OCI-LY3 (cell line): ENCODE data around the gene PACS2.
"Not testable (repeated sequence)": the region's sequence is repeated elsewhere in the genome, so short reads cannot be mapped to it uniquely, and the experiment has no call there.

Source experiments
- H2AFZ ChIP-seq: fragments of 200-600, 300-600 bp; shearing (Covaris generic); 2 replicates; pipeline ENCODE4 v1.6.0; 2014; ENCODE audit warnings: antibody characterized with exemption, low read depth, low read length
- H3K27ac ChIP-seq: fragments of 200-600, 300-600 bp; sonication (generic); 2 replicates; pipeline ENCODE4 v1.5.1; 2014; ENCODE audit warnings: mild to moderate bottlenecking, low read length, moderate library complexity, mixed read lengths
- H3K27me3 ChIP-seq: fragments of 200-600, 300-600 bp; sonication (generic); 2 replicates; pipeline ENCODE4 v1.6.1; 2014; ENCODE audit warnings: low read depth, low read length, mixed read lengths
- H3K36me3 ChIP-seq: fragments of 200-600, 300-600 bp; sonication (generic); replicated peaks from 2 replicates; pipeline ENCODE3; 2014; ENCODE audit warnings: low read depth, low read length, mixed read lengths
- H3K4me1 ChIP-seq: fragments of 300-600, 200-600 bp; sonication (generic); 2 replicates; pipeline ENCODE4 v1.6.1; 2014; ENCODE audit warnings: low read length, mixed read lengths
- H3K4me2 ChIP-seq: fragments of 200-600, 300-600 bp; sonication (generic); 2 replicates; pipeline ENCODE4 v1.6.1; 2014; ENCODE audit warnings: low read length, mixed read lengths
- H3K4me3 ChIP-seq: fragments of 300-600, 200-600 bp; sonication (generic); 2 replicates; pipeline ENCODE4 v1.5.1; 2014; ENCODE audit warnings: antibody characterized with exemption, mild to moderate bottlenecking, low read length, moderate library complexity
- H3K79me2 ChIP-seq: fragments of 300-600, 200-600 bp; shearing (Covaris generic); 2 replicates; pipeline ENCODE4 v1.6.1; 2014; ENCODE audit warnings: mild to moderate bottlenecking, low read length, mixed read lengths
- H3K9ac ChIP-seq: fragments of 300-600, 200-600 bp; shearing (Covaris generic); 2 replicates; pipeline ENCODE4 v1.6.0; 2014; ENCODE audit warnings: mild to moderate bottlenecking, low read length, moderate library complexity
- H3K9me3 ChIP-seq: fragments of 200-600, 300-600 bp; shearing (Covaris generic); 2 replicates; pipeline ENCODE4 v1.6.1; 2014; ENCODE audit warnings: low read length, mixed read lengths; ENCODE audit not compliant: insufficient read depth
- H4K20me1 ChIP-seq: fragments of 200-600, 300-600 bp; sonication (generic); 2 replicates; pipeline ENCODE4 v1.6.1; 2016; ENCODE audit warnings: low read length, mixed read lengths; ENCODE audit not compliant: insufficient read depth
- CTCF ChIP-seq: fragments of 200-600, 300-600 bp; sonication (generic); IDR thresholded peaks from 2 replicates; pipeline ENCODE4 v1.5.1; 2014; ENCODE audit warnings: antibody characterized with exemption, low read length, low read depth
- EZH2phosphoT487 ChIP-seq: fragments of 200-600 bp; shearing (Covaris generic); IDR thresholded peaks from 2 replicates; pipeline ENCODE4 v1.6.1; 2018; ENCODE audit warnings: antibody characterized with exemption, mixed run types, low read depth

Gene PACS2

GRCh38 chr14:105299654-105300541 is 14.7 kb upstream of the PACS2 start:
- no peak for TF ChIP-seq EZH2phosphoT487
- no peak for TF ChIP-seq CTCF
- H3K9me3 ChIP-seq: no peaks in the 10 kb centered on the region
- peak overlapping the region; percentile 9; the same call in 1 of the 2 replicates for H2AFZ ChIP-seq
- peak overlapping the region; percentile 79 for H3K27ac ChIP-seq
- no peaks in the 10 kb centered on the region for H3K36me3 ChIP-seq
- H3K4me2 ChIP-seq: peak overlapping the region; percentile 90
- peak overlapping the region; percentile 81 for H3K4me3 ChIP-seq
- H3K9ac ChIP-seq: peak overlapping the region; percentile 63
- no peaks in the 10 kb centered on the region for H3K27me3 ChIP-seq
- H3K79me2 ChIP-seq: peaks cover 53% of the 10 kb centered on the region
- H4K20me1 ChIP-seq: peaks cover 1% of the 10 kb centered on the region; the same call in 1 of the 2 replicates
- H3K4me1 ChIP-seq: peaks cover 8% of the 10 kb centered on the region

DNA sequence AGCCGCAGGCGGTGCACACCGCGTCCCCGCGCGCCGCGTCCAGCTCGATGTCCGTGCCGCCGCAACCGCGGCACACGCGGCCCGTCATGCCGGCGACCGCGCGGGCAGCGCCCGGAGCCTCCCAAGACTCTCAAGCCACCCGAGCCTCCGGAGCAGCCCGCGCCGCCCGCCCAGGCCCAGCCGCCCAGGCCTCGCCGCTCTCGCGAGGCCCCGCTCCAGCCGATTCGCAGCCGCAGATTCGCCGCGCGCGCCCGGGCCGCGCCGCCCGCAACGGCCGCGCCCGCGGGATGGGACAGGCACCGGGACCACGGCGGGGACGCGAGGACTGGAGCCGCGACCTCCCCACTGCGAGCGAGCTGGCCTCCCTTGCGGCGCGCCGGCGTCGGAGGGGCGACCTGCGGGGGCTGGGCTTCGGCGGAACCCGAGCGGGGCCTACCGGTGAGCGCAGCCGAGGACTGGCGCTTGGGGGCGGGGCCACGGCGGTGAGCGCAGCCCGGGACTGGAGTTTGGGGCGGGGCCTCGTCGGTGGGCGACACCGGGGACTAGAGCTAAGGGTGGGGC is 13.9 kb upstream of the PACS2 start, which contains the start of gene BRF1:
Gene BRF1 (minus strand): TSS at position 460 of the 561 bp plus-strand sequence. CDS start 372 bp downstream, at position 88.
- Histone ChIP-seq H2AFZ (peak within 1 kb of the TSS; percentile 84; the same call in 1 of the 2 replicates), H3K4me1 (peaks cover 12% of the 10 kb centered on the region), H3K79me2 (peaks cover 45% of the 10 kb centered on the region), H3K27me3 (no peaks in the 10 kb centered on the region), H3K4me2 (peak within 1 kb of the TSS; percentile 90), H3K27ac (peak within 1 kb of the TSS; percentile 79), H4K20me1 (no peaks in the 10 kb centered on the region), H3K36me3 (no peaks in the 10 kb centered on the region), H3K4me3 (peak within 1 kb of the TSS; percentile 81), H3K9ac (peak within 1 kb of the TSS; percentile 63), H3K9me3 (no peaks in the 10 kb centered on the region)
- TF ChIP-seq CTCF (no peak), EZH2phosphoT487 (no peak)

GRCh38 chr14:105301103-105301914 is 13.2 kb upstream of the PACS2 start:
- peak overlapping the region; percentile 79 for H3K27ac ChIP-seq

DNA sequence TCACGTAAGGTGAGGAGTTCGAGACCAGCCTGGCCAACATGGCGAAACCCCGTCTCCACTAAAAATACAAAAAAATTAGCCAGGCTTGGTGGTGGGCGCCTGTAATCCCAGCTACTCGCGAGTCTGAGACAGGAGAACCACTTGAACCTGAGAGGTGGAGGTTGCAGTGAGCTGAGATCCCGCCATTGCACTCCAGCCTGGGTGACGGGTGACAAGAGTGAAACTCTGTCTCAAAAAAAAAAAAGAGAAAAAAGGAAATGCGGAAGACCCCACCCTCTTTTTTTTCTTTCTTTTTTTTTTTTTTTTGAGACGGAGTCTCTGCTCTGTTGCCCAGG is 12.7 kb upstream of the PACS2 start:
- not testable (repeated sequence) for H3K9me3 ChIP-seq, H4K20me1 ChIP-seq, H2AFZ ChIP-seq, H3K36me3 ChIP-seq, H3K27me3 ChIP-seq, H3K27ac ChIP-seq
- peak overlapping the region; percentile 54 for H3K9ac ChIP-seq
- H3K4me3 ChIP-seq: peak overlapping the region; percentile 81
- H3K4me1 ChIP-seq: peaks cover 12% of the 10 kb centered on the region
- H3K4me2 ChIP-seq: peak overlapping the region; percentile 69
- peaks cover 35% of the 10 kb centered on the region for H3K79me2 ChIP-seq

More at GRCh38 chr14:105301103-105301914, 13.2 kb upstream of the PACS2 start:
- H3K4me2 ChIP-seq: peak overlapping the region; percentile 69
- peak overlapping the region; percentile 81 for H3K4me3 ChIP-seq
- H3K9me3 ChIP-seq: no peaks in the 10 kb centered on the region
- no peaks in the 10 kb centered on the region for H3K36me3 ChIP-seq
- H2AFZ ChIP-seq: peak overlapping the region; percentile 84; the same call in 1 of the 2 replicates
- H3K27me3 ChIP-seq: no peaks in the 10 kb centered on the region
- H3K9ac ChIP-seq: peak overlapping the region; percentile 63
- H4K20me1 ChIP-seq: no peaks in the 10 kb centered on the region
- TF ChIP-seq CTCF (no peak), EZH2phosphoT487 (no peak)
- peaks cover 12% of the 10 kb centered on the region for H3K4me1 ChIP-seq
- peaks cover 41% of the 10 kb centered on the region for H3K79me2 ChIP-seq
